Colonic mucosa (tissue), 4 donors: Measurements from ENCODE around the gene DBNDD1. TPM values are rescaled to one million over a fixed set of nuclear protein-coding genes. Genes with fewer than 3 reads are reported as not detected.

ENCODE experiments used
- DNase-seq: peaks from one replicate; pipeline ENCODE4 v3.0.0-alpha.2; 2020
- H3K27ac ChIP-seq: fragments of 200-600 bp; one replicate; pipeline ENCODE4 v1.8.0; 2021
- H3K27me3 ChIP-seq: fragments of 200-600 bp; one replicate; pipeline ENCODE4 v1.8.0; 2021
- H3K36me3 ChIP-seq: fragments of 200-600 bp; one replicate; pipeline ENCODE4 v1.8.0; 2021
- H3K4me1 ChIP-seq: fragments of 200-600 bp; one replicate; pipeline ENCODE4 v1.8.0; 2021; ENCODE audit warnings: mild to moderate bottlenecking
- H3K4me3 ChIP-seq: fragments of 200-600 bp; one replicate; pipeline ENCODE4 v1.8.0; 2021
- H3K9ac ChIP-seq, 2 donors: one replicate each; pipeline ENCODE4 v1.7.0; 2013; ENCODE audit warnings: control low read depth in 2 of 2, low read depth in 2 of 2, low read length in 2 of 2
- H3K9me3 ChIP-seq: fragments of 200-600 bp; one replicate; pipeline ENCODE4 v1.8.0; 2021
- intact Hi-C: fragments of 100-400 bp; cut with DNase I; formaldehyde crosslinking; loops from one replicate; pipeline ENCODE4 v1.14.1; 2022
- total RNA-seq, 2 donors: library from RNA; stranded (reverse); fragmentation: NEBNext Ultra II Directional in 1 of 2; extraction: Animal tissue kit (Norgen Biotek cat#: 25700) in 1 of 2; gene quantifications; one replicate each; pipeline ENCODE4 v1.2.1, GENCODE V29; 2021
- TF ChIP-seq, protein P1 (sequence below): fragments of 200-600 bp; IDR thresholded peaks from one replicate; pipeline ENCODE4 v1.8.0; 2022; ENCODE audit warnings: antibody characterized with exemption, mild to moderate bottlenecking
- donor health status: healthy.
- donor health status: DM: no; HTN: no; CAD: no.
- donor health status: DM: no; HTN: no; CAD: no.

Gene DBNDD1
- total RNA-seq, 2 donors from 2014 or later = 2.2 to 5.5 TPM

DNA sequence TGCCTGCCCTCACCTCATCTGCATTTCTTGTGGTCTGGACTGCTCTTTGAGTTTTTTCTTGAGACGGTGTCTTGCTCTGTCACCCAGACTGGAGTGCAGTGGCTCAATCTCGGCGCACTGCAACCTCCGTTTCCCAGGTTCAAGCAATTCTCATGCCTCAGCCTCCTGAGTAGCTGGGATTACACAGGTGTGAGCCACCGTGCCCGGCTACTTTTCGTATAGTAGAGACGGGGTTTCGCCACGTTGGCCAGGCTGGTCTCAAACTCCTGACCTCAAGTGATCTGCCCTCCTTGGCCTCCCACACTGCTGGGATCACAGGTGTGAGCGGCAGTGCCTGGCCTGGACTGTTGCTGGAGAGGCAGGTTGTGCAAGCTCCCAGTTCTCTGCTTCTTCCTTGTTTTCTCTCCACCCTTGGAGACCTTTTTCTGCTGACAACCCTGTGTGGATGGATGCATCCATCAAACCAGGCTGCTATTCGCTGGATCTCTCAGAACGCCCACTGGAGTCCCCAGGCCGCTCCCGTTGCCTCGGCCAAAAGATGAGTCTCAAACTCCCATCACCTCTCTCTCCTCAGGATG is 22.7 kb upstream of the DBNDD1 start:
- no peak overlapping the region for H3K27ac ChIP-seq
- DNase-seq = no peak
- H3K9me3 ChIP-seq = no peaks in the 10 kb centered on the region
- intact Hi-C loops = no loop called here
- H3K4me1 ChIP-seq = peaks cover 5% of the 10 kb centered on the region
- H3K9ac ChIP-seq = no peak overlapping the region
- H3K27me3 ChIP-seq = no peaks in the 10 kb centered on the region
- peaks cover 7% of the 10 kb centered on the region for H3K36me3 ChIP-seq
- H3K4me3 ChIP-seq = no peak overlapping the region
- TF ChIP-seq, protein P1, sequence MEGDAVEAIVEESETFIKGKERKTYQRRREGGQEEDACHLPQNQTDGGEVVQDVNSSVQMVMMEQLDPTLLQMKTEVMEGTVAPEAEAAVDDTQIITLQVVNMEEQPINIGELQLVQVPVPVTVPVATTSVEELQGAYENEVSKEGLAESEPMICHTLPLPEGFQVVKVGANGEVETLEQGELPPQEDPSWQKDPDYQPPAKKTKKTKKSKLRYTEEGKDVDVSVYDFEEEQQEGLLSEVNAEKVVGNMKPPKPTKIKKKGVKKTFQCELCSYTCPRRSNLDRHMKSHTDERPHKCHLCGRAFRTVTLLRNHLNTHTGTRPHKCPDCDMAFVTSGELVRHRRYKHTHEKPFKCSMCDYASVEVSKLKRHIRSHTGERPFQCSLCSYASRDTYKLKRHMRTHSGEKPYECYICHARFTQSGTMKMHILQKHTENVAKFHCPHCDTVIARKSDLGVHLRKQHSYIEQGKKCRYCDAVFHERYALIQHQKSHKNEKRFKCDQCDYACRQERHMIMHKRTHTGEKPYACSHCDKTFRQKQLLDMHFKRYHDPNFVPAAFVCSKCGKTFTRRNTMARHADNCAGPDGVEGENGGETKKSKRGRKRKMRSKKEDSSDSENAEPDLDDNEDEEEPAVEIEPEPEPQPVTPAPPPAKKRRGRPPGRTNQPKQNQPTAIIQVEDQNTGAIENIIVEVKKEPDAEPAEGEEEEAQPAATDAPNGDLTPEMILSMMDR = no peak

DNA sequence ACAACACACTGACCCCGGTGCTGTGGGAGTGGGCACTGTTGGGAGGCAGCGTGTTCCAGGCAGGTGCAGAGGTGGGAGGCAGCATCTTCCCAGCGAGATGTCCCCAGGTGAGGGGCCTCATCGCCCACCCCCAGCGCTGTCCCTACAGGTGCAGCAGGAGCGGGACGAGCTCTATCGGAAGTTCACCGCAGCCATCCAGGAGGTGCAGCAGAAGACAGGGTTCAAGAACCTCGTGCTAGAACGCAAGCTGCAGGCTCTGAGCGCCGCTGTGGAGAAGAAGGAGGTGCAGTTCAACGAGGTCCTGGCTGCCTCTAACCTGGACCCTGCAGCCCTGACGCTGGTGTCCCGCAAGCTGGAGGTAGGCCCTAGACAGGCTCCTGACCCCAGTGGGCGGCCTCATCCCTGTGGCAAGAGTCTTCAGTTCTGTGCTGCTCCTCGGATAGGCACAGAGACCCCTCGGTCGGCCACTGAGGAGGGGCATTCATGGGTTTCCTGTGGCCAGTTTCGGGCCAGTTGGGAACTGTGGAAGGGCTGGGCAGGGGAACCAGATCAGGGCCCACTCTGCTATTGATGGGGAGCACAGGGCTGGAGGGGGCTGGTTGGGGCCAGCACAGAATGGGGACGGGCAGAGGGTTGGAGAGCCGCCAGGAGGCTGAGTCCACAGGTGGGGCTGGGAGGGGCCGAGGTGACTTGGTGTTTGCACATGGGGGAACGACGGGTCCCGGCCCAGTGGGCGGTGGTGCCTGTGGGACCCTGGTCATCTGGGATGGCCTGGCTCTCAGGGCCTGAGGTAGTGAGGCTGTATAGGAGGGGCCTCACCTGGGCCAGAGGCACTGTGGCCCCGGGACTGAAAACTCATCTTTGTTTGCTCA is 21.1 kb upstream of the DBNDD1 start:
- H3K9ac ChIP-seq = no peak overlapping the region
- no peaks in the 10 kb centered on the region for H3K27me3 ChIP-seq
- no peak overlapping the region for H3K27ac ChIP-seq
- no peaks in the 10 kb centered on the region for H3K9me3 ChIP-seq
- intact Hi-C loops = no loop called here
- no peak for DNase-seq
- no peak overlapping the region for H3K4me3 ChIP-seq
- H3K4me1 ChIP-seq = no peaks in the 10 kb centered on the region
- H3K36me3 ChIP-seq = peaks cover 7% of the 10 kb centered on the region
- TF ChIP-seq, protein P1 = no peak

DNA sequence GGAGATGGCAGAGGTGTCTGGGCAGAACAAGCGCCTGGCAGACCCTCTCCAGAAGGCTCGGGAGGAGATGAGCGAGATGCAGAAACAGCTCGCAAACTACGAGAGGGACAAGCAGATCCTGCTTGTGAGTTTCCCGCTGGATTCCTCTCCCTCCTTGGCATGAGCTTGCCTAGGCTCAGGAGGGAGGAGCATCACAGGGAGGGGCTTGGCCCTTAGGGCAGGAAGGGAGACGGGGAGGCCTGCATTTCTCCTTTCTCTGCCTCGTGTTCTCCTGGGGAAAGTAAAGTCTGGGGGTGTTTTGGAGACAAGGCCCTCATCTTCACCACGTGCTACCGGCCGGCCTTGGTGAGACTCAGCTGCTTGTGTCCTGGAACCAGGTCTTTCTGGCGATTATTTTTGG is 18.0 kb upstream of the DBNDD1 start:
- Histone ChIP-seq H3K4me1 (no peaks in the 10 kb centered on the region), H3K9ac (no peak overlapping the region), H3K9me3 (no peaks in the 10 kb centered on the region), H3K4me3 (no peak overlapping the region), H3K27ac (no peak overlapping the region), H3K27me3 (no peaks in the 10 kb centered on the region), H3K36me3 (no peaks in the 10 kb centered on the region)
- intact Hi-C loops = no loop called here
- TF ChIP-seq, protein P1 = no peak
- DNase-seq = no peak

DNA sequence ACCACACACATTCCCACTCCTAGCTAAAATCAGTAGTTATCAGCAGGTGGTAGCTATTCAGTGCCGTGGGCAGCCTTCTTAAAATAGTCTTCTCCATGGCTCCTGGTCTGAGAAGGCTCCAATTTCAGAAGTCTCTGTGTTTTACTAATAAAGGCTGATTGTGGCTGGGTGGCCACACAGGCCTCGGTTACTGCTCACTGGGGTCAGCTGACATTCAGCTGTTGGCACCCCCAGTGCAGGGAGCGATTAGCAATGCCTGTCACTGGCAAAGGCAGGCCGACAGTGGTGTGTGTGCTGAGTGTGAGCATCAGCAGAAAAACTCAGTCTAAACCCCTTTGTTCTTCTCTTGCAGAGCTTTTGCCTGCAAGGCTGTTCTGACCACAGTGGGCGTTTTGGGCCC is 16.6 kb upstream of the DBNDD1 start:
- Histone ChIP-seq H3K4me1 (no peaks in the 10 kb centered on the region), H3K4me3 (no peak overlapping the region), H3K36me3 (no peaks in the 10 kb centered on the region), H3K9ac (no peak overlapping the region), H3K9me3 (no peaks in the 10 kb centered on the region), H3K27me3 (no peaks in the 10 kb centered on the region), H3K27ac (no peak overlapping the region)
- intact Hi-C loops = no loop called here
- no peak for DNase-seq
- TF ChIP-seq, protein P1 = no peak

DNA sequence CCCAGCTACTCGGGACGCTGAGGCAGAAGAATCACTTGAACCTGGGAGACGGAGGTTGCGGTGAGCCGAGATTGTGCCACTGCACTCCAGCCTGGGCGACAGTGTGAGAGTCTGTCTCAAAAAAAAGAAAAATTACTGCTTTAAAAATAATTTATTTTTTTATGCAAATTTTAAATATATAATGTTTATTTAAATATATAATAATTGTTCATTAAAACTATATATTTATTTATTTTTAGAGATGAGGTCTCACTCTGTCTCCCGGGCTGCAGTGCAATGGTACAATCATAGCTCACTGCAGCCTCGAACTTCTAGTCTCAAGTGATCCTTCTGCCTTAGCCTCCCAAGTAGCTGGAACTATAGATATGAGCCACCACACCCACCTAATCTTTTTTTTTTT is 15.2 kb upstream of the DBNDD1 start:
- Histone ChIP-seq H3K4me3 (no peak overlapping the region), H3K9me3 (no peaks in the 10 kb centered on the region), H3K9ac (no peak overlapping the region), H3K36me3 (no peaks in the 10 kb centered on the region), H3K27ac (no peak overlapping the region), H3K4me1 (no peaks in the 10 kb centered on the region), H3K27me3 (no peaks in the 10 kb centered on the region)
- DNase-seq = no peak
- intact Hi-C loops = no loop called here
- TF ChIP-seq, protein P1 = no peak
